ENCODE results near the gene MYH11.
"Not testable (repeated sequence)": the region's sequence is repeated elsewhere in the genome, so short reads cannot be mapped to it uniquely, and the experiment has no call there.

Gene MYH11

GRCh38 chr16:15707332-15707731 lies 149.5 kb downstream of the MYH11 start:
- DNase-seq: no peak

DNA sequence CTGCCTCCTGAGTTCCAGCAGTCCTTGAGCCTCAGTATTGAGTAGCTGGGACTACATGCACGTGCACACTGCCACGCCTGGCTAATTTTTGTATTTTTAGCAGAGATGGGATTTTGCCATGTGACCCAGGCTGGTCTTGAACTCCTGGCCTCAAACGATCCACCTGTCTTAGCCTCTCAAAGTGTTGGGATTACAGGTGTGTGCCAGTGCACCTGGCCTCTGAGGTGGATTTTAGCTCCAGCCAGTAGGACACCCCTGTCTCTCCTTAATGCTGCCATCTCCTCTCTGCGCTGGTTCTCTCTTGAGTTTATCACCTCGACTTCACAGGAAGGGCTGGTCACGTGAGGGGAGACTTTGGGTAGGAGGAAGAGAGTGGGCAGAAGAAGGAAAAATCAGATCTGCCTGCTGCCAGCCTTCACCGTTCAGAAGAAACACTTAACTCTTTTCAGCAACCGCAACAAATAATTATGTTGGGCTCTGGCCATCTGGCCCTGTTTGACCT lies 151.7 kb downstream of the MYH11 start:
- DNase-seq: no peak

GRCh38 chr16:15704545-15704987 lies 152.3 kb downstream of the MYH11 start:
- peak in 12 of 14 donors; percentile 2 to 80 (median 54) for DNase-seq

- peak in 1 of 14 donors; percentile 1 for DNase-seq
Measured at GRCh38 chr16:15703029-15703736, 153.6 kb downstream of the MYH11 start.

DNA sequence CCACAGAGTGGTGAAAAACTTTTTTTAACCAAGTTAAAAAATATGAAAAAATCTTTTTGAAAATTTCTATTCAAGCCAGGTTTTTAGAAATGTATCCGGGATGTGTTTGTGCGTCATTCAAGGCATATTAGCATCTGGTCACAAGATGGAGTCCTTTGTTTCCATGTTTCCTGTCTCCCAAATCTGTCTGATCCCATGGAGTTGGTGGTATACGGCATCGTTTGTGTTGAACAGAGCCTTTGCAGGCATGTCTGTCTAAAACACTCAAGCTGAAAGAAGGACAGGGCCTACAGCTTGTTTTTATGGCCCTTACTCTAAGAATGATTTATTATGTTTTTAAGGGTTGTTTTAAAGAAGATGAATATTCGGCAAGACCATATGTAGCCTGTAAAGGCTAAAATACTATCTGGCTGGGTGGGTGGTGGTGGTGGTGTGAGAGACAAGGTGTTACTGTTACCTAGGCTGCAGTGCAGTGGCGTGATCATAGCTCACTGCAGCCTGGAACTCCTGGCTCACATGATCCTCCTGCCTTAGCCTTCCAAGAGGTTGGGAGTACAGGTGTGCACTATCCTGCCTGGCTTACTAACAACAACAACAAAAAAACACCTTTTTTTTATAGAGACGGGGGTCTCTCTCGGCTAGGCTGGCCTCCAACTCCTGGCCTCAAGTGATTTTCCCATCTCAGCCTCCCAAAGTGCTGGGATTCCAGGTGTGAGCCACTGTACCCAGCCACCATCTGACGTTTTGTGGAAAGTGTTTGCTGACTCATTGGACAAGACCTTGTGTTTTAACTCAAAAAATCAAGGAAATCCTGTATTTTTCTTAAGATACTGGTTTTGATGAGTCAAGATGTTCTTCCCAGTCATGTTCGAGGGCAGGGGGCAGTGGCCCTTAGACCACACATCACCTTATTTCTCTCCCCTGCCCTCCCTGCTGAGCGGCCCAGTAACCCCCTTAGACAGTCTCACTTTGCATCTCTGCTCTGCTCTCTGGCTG lies 154.6 kb downstream of the MYH11 start:
- DNase-seq: no peak

- no peak for DNase-seq
Measured at GRCh38 chr16:15701367-15701766, 155.5 kb downstream of the MYH11 start.

DNA sequence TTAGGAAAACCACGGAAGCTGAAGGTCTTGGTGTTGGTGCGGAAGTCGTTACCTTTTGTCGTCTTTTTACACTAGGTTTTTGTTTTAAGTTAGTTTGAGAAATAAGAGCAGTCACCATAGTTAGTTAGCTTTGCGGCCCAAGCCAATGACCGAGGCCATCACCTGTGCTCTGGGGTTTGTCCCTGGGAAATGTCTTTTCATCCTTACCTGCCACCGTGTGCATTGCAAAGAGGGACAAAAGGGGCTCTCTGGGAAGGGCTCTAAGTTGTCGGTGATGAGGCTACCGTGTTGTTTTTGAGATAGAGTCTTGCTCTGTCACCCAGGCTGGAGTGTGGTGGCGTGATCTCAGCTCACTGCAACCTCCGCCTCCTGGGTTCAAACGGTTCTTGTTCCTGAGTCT lies 157.0 kb downstream of the MYH11 start:
- no peak for DNase-seq

GRCh38 chr16:15694499-15694898 lies 162.3 kb downstream of the MYH11 start:
- DNase-seq: no peak

DNA sequence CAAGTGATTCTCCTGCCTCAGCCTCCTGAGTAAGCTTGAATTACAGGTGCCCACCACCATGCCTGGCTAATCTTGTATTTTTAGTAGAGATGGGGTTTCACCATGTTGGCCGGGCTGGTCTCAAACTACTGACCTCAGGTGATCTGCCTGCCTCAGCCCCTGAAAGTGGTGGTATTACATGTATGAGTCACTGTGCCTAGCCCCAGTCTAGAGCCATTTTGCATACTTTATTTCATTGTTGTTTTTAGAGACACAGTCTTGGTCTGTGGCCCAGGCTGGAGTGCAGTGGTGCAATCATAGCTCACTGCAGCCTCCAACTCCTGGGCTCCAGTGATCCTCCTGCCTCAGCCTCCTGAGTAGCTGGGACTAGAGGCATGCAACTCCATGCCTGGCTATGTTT lies 164.3 kb downstream of the MYH11 start:
- not testable (repeated sequence) for DNase-seq

GRCh38 chr16:15691046-15691445 lies 165.8 kb downstream of the MYH11 start:
- no peak for DNase-seq

DNA sequence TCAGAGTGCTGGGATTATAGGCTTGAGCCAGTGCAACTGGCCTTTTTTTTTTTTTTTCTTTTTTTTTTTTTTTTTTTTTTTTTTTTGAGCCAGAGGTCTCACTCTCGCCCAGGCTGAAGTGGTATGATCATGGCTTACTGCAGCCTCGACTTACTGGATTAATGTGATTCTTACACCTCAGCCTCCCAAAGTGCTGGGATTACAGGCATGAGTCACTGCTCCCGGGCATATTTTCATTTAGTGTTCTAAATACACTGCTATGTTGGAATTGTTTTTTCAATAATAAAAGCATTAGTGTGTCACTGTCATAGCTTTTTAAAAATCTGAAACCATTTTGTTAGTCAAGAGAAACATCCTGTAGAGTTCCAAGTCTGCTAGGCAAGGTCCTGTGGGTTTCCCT lies 166.5 kb downstream of the MYH11 start:
- no peak for DNase-seq

DNA sequence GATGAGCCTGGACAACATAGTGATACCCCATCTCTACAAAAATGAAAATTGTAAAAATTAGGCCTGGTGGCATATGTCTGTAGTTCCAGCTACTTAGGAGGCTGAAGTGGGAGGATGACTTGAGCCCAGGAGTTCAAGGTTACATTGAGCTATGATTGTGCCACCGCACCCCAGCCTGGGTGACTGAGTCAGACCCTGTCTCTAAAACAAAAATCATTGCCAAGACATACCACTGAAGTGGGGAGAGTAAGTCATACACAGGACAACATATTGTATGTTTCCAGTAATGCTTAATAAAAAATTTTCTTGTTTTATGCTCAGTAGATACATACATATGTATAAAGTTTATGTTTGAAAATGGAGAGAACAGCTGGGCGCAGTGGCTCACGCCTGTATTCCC lies 167.5 kb downstream of the MYH11 start:
- no peak for DNase-seq

DNA sequence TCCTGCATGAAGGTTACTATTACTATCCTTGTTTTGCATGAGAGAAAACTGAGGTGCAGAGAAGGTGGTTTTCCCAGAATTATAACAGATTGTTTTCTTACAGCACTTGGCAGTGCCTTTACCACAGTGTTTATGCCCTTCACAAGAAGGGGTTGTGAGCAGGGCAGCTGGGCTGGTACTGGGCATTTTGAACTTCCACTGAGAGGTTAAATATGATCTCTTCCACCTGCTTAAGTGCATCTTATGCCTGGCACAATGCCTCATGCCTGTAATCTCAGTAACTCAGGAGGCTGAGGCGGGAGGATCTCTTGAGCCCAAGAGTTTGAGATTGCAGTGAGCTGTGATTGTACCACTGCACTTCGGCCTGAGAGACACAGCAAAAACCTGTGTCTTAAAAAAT lies 170.5 kb downstream of the MYH11 start:
- no peak for DNase-seq

GRCh38 chr16:15682105-15682570 lies 174.7 kb downstream of the MYH11 start:
- DNase-seq: peak in 3 of 14 donors; percentile 6 to 33 (median 15)

DNA sequence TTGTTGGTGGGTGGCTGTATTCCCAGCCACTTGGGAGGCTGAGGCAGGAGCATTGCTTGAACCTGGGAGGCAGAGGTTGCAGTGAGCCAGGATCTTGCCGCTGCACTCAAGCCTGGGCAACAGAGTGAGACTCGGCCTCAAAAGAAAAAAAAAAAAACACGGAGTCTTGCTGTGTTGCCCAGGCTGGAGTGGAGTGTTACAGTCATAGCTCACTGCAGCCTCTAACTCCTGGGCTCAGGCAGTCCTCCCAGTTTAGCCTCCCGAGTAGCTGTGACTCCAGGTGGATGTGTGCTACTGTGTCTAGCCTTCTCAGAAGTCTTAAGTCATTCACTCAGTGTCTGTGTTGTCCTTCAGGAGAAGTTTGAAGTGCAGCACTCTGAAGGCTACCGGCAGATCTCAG lies 179.4 kb downstream of the MYH11 start:
- DNase-seq: no peak

DNA sequence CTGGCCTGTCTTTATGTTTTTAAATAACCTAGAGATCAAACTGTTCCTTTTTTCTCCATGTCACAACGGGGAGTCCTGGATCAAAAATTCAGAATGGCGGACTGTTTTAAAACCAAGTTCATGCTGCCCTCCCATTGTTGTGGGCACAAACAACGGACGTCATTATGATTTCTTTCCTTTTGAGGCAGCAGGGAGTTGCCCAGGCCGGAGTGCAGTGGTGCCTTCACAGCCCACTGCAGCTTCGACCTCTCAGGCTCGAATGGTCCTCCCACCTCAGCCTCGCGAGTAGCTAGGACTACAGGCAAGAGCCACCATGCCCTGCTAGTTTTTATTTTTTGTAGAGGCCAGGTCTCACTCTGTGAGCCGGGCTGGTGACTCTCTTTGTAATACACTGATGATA lies 180.3 kb downstream of the MYH11 start:
- DNase-seq: peak in 1 of 14 donors; percentile 27

GRCh38 chr16:15674571-15674970 lies 182.3 kb downstream of the MYH11 start:
- DNase-seq: peak in 2 of 14 donors; percentile 19 to 22

- peak in 13 of 14 donors; percentile 9 to 94 (median 82) for DNase-seq
Measured at GRCh38 chr16:15672514-15673167, 184.2 kb downstream of the MYH11 start.

GRCh38 chr16:15672127-15672513 lies 184.7 kb downstream of the MYH11 start:
- peak in 1 of 14 donors; percentile 53 for DNase-seq

DNA sequence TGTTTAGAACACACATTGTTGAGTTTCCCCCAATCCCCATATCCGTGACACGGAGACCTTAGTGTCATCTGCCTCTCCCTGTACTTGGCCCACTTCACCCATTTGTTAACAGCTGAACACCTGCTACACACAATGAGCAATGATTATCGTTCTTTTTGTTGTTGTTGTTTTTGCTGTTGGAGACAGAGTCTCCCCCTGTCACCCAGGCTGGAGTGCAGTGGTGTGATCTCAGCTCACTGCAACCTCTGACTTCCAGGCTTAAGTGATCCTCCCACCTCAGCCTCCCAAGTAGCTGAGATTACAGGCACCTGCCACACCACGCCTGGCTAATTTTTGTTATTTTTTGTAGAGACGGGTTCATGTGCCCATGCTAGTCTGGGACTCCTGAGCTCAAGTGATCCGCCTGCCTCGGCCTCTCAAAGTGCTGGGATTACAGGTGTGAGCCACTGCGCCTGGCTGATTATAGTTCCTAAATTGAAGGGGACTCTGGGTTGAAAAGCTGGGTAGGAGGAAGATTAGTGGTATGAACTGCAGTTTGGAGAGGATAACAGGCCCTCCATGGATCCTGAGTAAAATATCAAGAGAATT lies 185.2 kb downstream of the MYH11 start:
- DNase-seq: no peak

DNA sequence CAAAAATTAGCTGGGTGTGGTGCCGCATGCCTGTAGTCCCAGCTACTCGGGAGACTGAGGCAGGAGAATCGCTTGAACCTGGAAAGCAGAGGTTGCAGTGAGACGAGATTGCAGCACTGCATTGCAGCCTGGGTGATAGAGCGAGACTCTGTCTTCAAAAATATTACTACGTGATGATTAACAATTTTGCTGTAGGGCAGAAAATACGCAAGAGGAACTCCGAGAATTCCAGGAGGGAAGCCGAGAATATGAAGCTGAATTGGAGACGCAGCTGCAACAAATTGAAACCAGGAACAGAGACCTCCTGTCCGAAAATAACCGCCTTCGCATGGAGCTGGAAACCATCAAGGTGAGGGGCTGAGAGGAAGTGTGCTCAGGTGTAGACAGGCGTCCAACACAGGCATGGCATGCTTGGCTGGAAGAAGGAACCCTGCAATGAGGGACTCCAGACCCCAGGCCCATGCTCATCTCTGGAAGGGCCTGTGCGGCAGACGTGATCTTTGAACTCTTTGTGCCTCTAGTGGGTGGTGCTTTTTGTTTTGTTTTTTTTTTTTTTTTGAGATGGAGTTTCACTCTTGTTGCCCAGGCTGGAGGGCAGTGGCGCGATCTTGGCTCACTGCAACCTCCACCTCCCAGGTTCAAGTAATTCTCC lies 189.6 kb downstream of the MYH11 start:
- no peak for DNase-seq

GRCh38 chr16:15665107-15665506 lies 191.7 kb downstream of the MYH11 start:
- no peak for DNase-seq
